Muscle layer of duodenum (tissue), 2 donors: ENCODE results near the gene FSTL1.

Experiments
- H3K27ac ChIP-seq: one replicate; pipeline ENCODE4 v1.7.0; 2013; ENCODE audit warnings: mild to moderate bottlenecking, low read length
- H3K27me3 ChIP-seq: one replicate; pipeline ENCODE4 v1.7.0; 2013; ENCODE audit warnings: low read depth, mild to moderate bottlenecking, control low read depth, low read length
- H3K36me3 ChIP-seq, 2 donors: one replicate each; pipeline ENCODE4 v1.7.0; 2013; ENCODE audit warnings: low read length in 2 of 2, control low read depth in 1 of 2, mild to moderate bottlenecking in 1 of 2; ENCODE audit not compliant: insufficient read depth in 2 of 2, control insufficient read depth in 1 of 2
- H3K4me1 ChIP-seq, 2 donors: one replicate each; pipeline ENCODE4 v1.7.0; 2013; ENCODE audit warnings: low read length in 2 of 2, mild to moderate bottlenecking in 2 of 2, control low read depth in 1 of 2, moderate library complexity in 1 of 2; ENCODE audit not compliant: insufficient read depth in 2 of 2, control insufficient read depth in 1 of 2
- H3K4me3 ChIP-seq, 2 donors: one replicate each; pipeline ENCODE4 v1.7.0; 2013; ENCODE audit warnings: low read length in 2 of 2, low read depth in 1 of 2, mild to moderate bottlenecking in 1 of 2
- H3K9me3 ChIP-seq, 2 donors: one replicate each; pipeline ENCODE4 v1.7.0; 2013; ENCODE audit warnings: low read length in 2 of 2, control low read depth in 1 of 2, mild to moderate bottlenecking in 1 of 2; ENCODE audit not compliant: control insufficient read depth in 1 of 2
- donor health status: healthy.

Gene FSTL1

GRCh38 chr3:120461416-120461815, 10.6 kb upstream of the FSTL1 start:
- no peak overlapping the region for H3K27ac ChIP-seq
- no peaks in the 10 kb centered on the region for H3K36me3 ChIP-seq
- no peaks in the 10 kb centered on the region for H3K27me3 ChIP-seq
- H3K9me3 ChIP-seq = no peaks in the 10 kb centered on the region
- no peak overlapping the region for H3K4me3 ChIP-seq
- H3K4me1 ChIP-seq = peaks cover 0 to 4% of the 10 kb centered on the region in 2 donors

- Histone ChIP-seq H3K27me3 (no peaks in the 10 kb centered on the region), H3K36me3 (no peaks in the 10 kb centered on the region), H3K9me3 (no peaks in the 10 kb centered on the region), H3K4me1 (peaks cover 0 to 4% of the 10 kb centered on the region in 2 donors), H3K4me3 (no peak overlapping the region), H3K27ac (no peak overlapping the region)
Measured at GRCh38 chr3:120460862-120461261, 10.1 kb upstream of the FSTL1 start.

DNA sequence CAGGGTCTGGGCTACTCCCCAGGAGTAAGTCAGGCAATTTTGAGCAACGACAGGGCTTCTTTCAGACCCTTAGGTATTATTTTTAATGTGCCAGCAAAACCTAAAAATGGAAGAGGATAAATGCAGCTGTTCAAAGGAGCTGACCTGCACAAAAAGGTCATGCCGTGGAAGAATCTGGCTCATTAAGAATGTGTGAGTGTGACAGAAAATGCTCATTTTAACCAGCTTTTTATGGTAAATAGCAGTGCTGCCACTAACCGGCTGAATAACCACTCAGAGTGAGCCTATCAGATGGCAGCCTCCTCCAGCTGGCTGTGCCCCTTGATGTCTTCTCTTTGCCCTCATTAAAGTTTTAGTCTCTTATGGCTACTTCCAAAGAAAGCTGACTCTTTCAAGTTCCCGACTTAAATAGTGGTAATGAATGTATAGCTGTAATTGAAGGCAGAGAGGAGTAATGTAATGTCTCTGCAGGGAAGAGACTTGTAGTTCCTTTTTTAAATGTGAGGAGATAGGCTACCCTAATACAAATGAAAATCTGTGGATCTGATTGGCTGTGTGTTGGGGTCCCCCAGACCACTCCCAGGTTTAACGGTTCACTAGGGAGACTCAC, 9.5 kb upstream of the FSTL1 start:
- Histone ChIP-seq H3K36me3 (no peaks in the 10 kb centered on the region), H3K27me3 (no peaks in the 10 kb centered on the region), H3K4me1 (peaks cover 0 to 4% of the 10 kb centered on the region in 2 donors), H3K4me3 (no peak overlapping the region), H3K27ac (no peak overlapping the region), H3K9me3 (no peaks in the 10 kb centered on the region)

DNA sequence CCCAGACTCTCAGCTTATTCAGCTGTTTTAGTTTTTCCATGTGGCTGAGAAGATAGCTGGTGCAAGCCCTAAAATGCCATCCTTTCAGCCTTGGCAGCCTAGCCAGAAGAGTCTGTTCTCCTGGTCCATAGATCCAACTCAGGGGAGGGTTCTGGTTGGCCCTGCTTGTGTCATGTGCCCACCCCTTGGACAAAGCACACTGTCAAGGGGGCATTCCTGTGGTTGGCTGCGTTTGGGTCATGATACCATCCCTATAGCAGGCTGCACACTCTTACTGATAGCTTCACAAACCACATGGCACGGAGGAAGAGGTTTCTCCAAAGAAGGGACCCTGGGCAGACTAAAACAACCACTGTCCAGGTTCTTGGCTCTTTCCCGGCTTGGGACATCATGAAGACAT, 8.4 kb upstream of the FSTL1 start:
- Histone ChIP-seq H3K4me1 (peaks cover 0 to 4% of the 10 kb centered on the region in 2 donors), H3K27me3 (no peaks in the 10 kb centered on the region), H3K36me3 (no peaks in the 10 kb centered on the region), H3K27ac (no peak overlapping the region), H3K9me3 (no peaks in the 10 kb centered on the region), H3K4me3 (no peak overlapping the region)

DNA sequence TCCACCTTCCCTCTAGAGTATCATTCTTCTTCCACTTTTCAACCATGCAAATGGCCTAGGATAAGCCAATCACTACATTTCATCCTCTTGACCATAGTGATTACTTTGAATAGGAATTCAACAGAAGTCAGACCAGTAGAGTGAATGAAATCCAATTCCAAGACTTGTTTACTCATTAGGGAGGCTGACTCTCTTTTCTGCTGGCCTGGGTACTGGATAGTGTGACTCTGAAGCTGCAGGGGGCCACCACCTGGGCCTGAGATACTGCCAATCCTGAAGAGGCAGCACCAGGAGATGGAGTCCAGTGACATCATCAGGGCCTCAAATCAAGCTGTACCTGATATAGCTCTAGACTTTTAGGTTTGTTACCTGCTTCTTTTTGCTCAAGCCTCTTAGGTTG, 7.0 kb upstream of the FSTL1 start:
- peaks cover 0 to 2% of the 10 kb centered on the region in 2 donors for H3K9me3 ChIP-seq

DNA sequence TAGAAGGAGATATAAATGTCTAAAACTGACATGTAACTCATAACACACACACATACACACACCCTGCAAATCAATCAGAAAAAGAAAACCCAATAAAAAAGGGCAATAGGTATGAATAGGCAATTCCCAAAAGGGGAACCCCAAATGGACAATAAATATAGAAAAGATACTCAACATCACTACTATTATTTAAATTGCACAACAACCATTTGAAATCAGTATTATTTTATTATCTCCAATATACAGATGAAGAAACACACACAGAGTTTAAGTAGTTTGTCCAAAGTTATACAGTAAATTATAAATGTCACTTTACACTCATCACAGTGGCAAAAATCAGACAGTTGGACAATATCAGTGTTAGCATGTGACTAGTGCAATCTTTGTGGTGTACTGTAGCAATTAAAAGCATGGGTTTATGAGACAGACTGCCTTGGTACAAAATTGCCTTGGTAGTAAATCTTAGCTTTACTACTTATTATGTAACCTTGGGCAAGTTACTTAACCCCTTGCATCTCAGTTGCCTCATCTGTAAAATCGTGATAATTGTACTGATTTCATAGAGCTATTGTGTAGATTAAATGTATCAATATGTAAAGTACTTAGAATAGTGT, 3.4 kb upstream of the FSTL1 start:
- H3K27ac ChIP-seq = no peak overlapping the region
- no peak overlapping the region for H3K4me3 ChIP-seq
- H3K4me1 ChIP-seq = no peaks in the 10 kb centered on the region
- no peaks in the 10 kb centered on the region for H3K27me3 ChIP-seq
- peaks cover 0 to 8% of the 10 kb centered on the region in 2 donors for H3K36me3 ChIP-seq
- peaks cover 0 to 2% of the 10 kb centered on the region in 2 donors for H3K9me3 ChIP-seq

More for the DNA sequence above, 7.0 kb upstream of the FSTL1 start:
- no peak overlapping the region for H3K27ac ChIP-seq
- H3K27me3 ChIP-seq = no peaks in the 10 kb centered on the region
- H3K4me1 ChIP-seq = peaks cover 0 to 4% of the 10 kb centered on the region in 2 donors
- H3K36me3 ChIP-seq = no peaks in the 10 kb centered on the region
- no peak overlapping the region for H3K4me3 ChIP-seq

DNA sequence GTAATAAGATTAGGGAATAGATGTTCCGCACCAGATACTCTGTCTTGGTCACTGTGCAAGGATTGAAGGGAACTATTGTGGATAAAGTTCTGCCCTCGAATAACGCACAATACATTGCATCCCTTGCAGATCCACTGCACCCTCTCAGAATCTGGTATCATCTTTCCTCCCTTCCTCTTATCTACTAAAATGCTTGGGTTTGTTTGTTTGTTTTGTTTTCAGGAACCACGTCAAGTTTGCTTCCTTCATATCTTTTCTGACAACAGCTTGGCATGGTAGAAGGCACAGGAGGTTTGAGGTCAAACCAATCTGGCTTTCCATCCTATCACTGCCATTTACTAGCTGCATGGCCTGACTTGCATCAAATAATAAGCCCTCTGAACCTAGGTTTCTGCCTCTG, 2.0 kb upstream of the FSTL1 start:
- Histone ChIP-seq H3K27me3 (peaks cover 7% of the 10 kb centered on the region), H3K27ac (no peak overlapping the region), H3K4me1 (peaks cover 8 to 11% of the 10 kb centered on the region in 2 donors), H3K9me3 (peaks cover 0 to 2% of the 10 kb centered on the region in 2 donors), H3K36me3 (peaks cover 0 to 8% of the 10 kb centered on the region in 2 donors), H3K4me3 (no peak overlapping the region)

DNA sequence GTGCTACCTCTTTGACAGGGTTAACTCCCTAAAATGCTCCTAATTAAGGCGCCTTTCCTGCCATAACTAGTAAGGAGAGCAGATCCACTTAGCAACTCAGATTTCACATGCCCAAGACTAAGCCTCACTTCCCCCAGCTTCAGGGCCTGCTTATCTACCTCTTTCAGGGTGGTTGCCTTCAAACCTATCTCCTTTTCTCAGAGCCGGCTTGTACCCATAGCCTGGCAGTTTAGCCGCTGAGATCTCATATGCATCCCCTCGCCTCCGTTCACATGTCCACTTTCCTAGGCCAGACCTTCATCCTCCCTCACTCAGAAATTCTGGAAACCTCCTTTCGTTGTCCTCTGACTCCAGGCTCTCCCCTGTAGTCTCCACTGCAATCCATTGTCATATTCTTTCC, 1.0 kb upstream of the FSTL1 start:
- peaks cover 7% of the 10 kb centered on the region for H3K27me3 ChIP-seq
- H3K4me3 ChIP-seq = peak overlapping the region in 1 of 2 donors; percentile 83
- H3K36me3 ChIP-seq = peaks cover 0 to 8% of the 10 kb centered on the region in 2 donors
- H3K27ac ChIP-seq = peak overlapping the region; percentile 14
- peaks cover 0 to 2% of the 10 kb centered on the region in 2 donors for H3K9me3 ChIP-seq
- H3K4me1 ChIP-seq = peaks cover 13 to 21% of the 10 kb centered on the region in 2 donors

DNA sequence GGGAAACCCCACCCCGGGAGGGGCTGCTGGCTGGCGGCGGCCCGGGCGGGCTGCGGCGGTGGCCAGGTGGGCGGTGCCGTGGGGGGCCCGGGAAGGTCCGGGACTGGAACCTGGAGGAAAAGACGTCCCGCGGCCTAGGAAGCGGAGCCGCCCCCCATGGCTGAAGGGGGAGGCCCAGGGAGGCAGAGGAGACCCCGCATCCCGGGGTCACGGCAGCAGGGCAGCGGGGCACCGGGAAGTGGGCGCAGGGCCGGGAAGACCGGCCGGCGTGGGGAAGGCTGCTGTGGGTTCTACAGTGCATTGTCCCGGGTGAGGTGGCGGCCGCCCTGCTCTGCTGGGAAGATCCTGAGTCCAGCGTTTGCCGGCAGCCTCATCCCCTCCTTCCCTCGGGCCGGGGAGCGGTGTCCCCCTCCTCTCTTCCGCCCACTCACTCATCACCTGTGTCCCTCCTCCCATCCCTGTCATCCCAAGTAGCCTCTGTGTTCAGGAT, 525 bp upstream of the FSTL1 start:
- Histone ChIP-seq H3K9me3 (peaks cover 0 to 2% of the 10 kb centered on the region in 2 donors), H3K36me3 (peaks cover 0 to 8% of the 10 kb centered on the region in 2 donors), H3K27ac (peak overlapping the region; percentile 14), H3K27me3 (peaks cover 7% of the 10 kb centered on the region), H3K4me1 (peaks cover 13 to 26% of the 10 kb centered on the region in 2 donors), H3K4me3 (peak overlapping the region in 1 of 2 donors; percentile 83)

GRCh38 chr3:120449701-120450599, 842 bp downstream of the FSTL1 start:
- Histone ChIP-seq H3K4me1 (peaks cover 13 to 36% of the 10 kb centered on the region in 2 donors), H3K36me3 (peaks cover 0 to 8% of the 10 kb centered on the region in 2 donors), H3K27ac (peak overlapping the region; percentile 94), H3K9me3 (peaks cover 0 to 2% of the 10 kb centered on the region in 2 donors), H3K27me3 (peaks cover 7% of the 10 kb centered on the region), H3K4me3 (peak overlapping the region; percentile 79 to 83)

GRCh38 chr3:120449251-120449650, 1.5 kb downstream of the FSTL1 start:
- H3K27me3 ChIP-seq = peaks cover 7% of the 10 kb centered on the region
- peak overlapping the region; percentile 94 for H3K27ac ChIP-seq
- H3K4me1 ChIP-seq = peaks cover 13 to 37% of the 10 kb centered on the region in 2 donors
- H3K4me3 ChIP-seq = peak overlapping the region; percentile 79 to 83
- peaks cover 0 to 8% of the 10 kb centered on the region in 2 donors for H3K36me3 ChIP-seq
- H3K9me3 ChIP-seq = peaks cover 0 to 2% of the 10 kb centered on the region in 2 donors
